Sigmoid colon (tissue), 7 donors: ENCODE data around the gene SIGLEC1. TPM values are rescaled to one million over a fixed set of nuclear protein-coding genes. Genes with fewer than 3 reads are reported as not detected.

Experiments
- DNase-seq: peaks from one replicate; pipeline ENCODE4 v3.0.0-alpha.2; 2019
- H3K27ac ChIP-seq, 4 donors: fragments of 200-600 bp; sonication (generic); one replicate each; pipeline ENCODE4 v1.5.1; 2016 to 2019; ENCODE audit warnings: mild to moderate bottlenecking in 1 of 4
- H3K27me3 ChIP-seq, 3 donors: fragments of 200-600 bp; sonication (generic); one replicate each; pipeline ENCODE4 v1.5.1; 2019; ENCODE audit warnings: mild to moderate bottlenecking in 1 of 3
- H3K36me3 ChIP-seq, 4 donors: fragments of 200-600 bp; sonication (generic); one replicate each; pipeline ENCODE4 v1.5.1; 2016 to 2019
- H3K4me1 ChIP-seq, 4 donors: fragments of 200-600 bp; sonication (generic); one replicate each; pipeline ENCODE4 v1.5.1; 2017 to 2019
- H3K4me3 ChIP-seq, 4 donors: fragments of 200-600 bp; sonication (generic); one replicate each; pipeline ENCODE4 v1.5.1; 2017 to 2019; ENCODE audit warnings: mild to moderate bottlenecking in 2 of 4, moderate library complexity in 1 of 4
- H3K9me3 ChIP-seq, 4 donors: fragments of 200-600 bp in 3 of 4; sonication (generic) in 3 of 4; one replicate each; pipeline versions ENCODE4 v1.5.1 to v1.6.1; 2013 to 2019
- EP300 ChIP-seq, 4 donors: sonication (generic); formaldehyde crosslinking; IDR thresholded peaks; one replicate each; pipeline ENCODE4 v1.6.1; 2017; ENCODE audit warnings: antibody characterized with exemption in 4 of 4
- POLR2A ChIP-seq, 2 donors: fragments of 450-650 bp; IDR thresholded peaks; one replicate each; pipeline ENCODE4 v1.6.1; 2016; ENCODE audit warnings: antibody characterized with exemption in 2 of 2, mild to moderate bottlenecking in 2 of 2, moderate library complexity in 2 of 2
- POLR2AphosphoS5 ChIP-seq, 4 donors: sonication (generic); formaldehyde crosslinking; IDR thresholded peaks; one replicate each; pipeline ENCODE4 v1.6.1; 2017; ENCODE audit warnings: antibody characterized with exemption in 4 of 4
- WGBS, 2 donors: extraction: QIAGEN DNeasy Blood & Tissue Kit; methylation state at CpG; one replicate each; pipeline ENCODE4 v1.1.7; 2013; 5-methylcytosine and 5-hydroxymethylcytosine counted together
- intact Hi-C: fragments of 100-400 bp; cut with DNase I; formaldehyde crosslinking; loops from one replicate; pipeline ENCODE4 v1.15.1; 2023
- polyA plus RNA-seq, 3 donors: library from polyadenylated mRNA; stranded (reverse); fragments of 200-250 nt; gene quantifications; one replicate each; pipeline ENCODE4 v1.2.3, GENCODE V29; 2013
- total RNA-seq, 4 donors: library from RNA; depleted of rRNA; stranded (reverse); fragments of >200 nt; gene quantifications; one replicate each; pipeline ENCODE4 v1.1.0, GENCODE V29; 2016
- TF ChIP-seq, protein P1 (sequence below), 4 experiments: fragments of 450-650 bp in 3 of 4; fragments of 200-600 bp in 1 of 4; IDR thresholded peaks; one replicate each; pipeline ENCODE4 v1.5.1; 2016 to 2019; ENCODE audit warnings: antibody characterized with exemption in 4 of 4, mild to moderate bottlenecking in 3 of 4, moderate library complexity in 2 of 4
- donor health status: healthy with polysubstance abuse.
- donor health status: Bipolar disorder and iron deficiency.
- donor health status: healthy.

SIGLEC1 gene
- total and polyA plus RNA-seq, 7 donors = 2.4 to 17.1 (median 9.9) TPM

DNA sequence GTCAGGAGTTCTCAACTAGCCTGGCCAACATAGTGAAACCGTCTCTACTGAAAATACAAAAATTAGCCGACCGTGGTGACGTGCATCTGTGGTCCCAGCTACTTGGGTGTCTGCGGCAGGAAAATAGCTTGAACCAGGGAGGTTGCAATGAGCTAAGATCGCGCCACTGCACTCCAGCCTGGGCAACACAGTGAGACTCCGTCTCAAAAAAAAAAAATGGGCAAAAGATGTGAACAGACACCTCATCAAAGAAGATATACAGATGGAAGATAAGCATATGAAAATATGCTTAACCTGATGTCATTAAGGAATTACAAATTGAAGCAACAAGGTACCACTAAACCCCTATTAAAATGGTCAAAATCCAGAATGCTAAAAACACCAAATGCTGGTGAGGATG is 10.9 kb upstream of the SIGLEC1 start:
- intact Hi-C loops = no loop called here
- DNase-seq = no peak
- no peak for TF ChIP-seq EP300 (IDR thresholded peaks at IDR 0.05)
- no peak overlapping the region for H3K27ac ChIP-seq
- no peaks in the 10 kb centered on the region for H3K36me3 ChIP-seq
- H3K9me3 ChIP-seq = no peaks in the 10 kb centered on the region
- no peaks in the 10 kb centered on the region for H3K27me3 ChIP-seq
- no peak overlapping the region for H3K4me3 ChIP-seq
- peaks cover 0 to 7% (median 3%) of the 10 kb centered on the region in 4 donors for H3K4me1 ChIP-seq
- 86 to 94% methylated on average over 8 of the region's 8 CpGs for WGBS, 2 donors

DNA sequence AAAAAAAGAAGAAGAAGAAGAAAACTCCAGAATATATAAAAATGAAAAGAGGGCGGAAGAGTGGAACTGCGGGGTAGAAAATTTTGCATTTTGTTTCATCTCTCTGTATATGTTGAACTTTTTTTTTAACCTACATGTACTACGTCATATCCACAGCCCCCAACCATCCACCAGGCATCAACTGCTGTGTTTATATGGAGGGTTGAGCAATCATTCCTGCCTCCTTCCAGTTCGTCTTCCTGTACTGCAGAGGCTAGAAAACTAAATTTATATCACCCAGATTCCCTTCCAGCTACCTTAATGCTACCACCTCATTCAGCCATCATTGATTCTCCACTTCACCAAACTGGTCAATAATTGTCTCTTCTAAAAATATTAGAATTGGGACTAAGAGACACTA is 9.5 kb upstream of the SIGLEC1 start:
- H3K36me3 ChIP-seq = no peaks in the 10 kb centered on the region
- H3K27me3 ChIP-seq = no peaks in the 10 kb centered on the region
- WGBS, 2 donors = 79 to 80% methylated on average over 4 of the region's 4 CpGs
- H3K9me3 ChIP-seq = no peaks in the 10 kb centered on the region
- intact Hi-C loops = no loop called here
- no peak overlapping the region for H3K4me3 ChIP-seq
- H3K27ac ChIP-seq = no peak overlapping the region
- no peak for DNase-seq
- TF ChIP-seq, protein P1, sequence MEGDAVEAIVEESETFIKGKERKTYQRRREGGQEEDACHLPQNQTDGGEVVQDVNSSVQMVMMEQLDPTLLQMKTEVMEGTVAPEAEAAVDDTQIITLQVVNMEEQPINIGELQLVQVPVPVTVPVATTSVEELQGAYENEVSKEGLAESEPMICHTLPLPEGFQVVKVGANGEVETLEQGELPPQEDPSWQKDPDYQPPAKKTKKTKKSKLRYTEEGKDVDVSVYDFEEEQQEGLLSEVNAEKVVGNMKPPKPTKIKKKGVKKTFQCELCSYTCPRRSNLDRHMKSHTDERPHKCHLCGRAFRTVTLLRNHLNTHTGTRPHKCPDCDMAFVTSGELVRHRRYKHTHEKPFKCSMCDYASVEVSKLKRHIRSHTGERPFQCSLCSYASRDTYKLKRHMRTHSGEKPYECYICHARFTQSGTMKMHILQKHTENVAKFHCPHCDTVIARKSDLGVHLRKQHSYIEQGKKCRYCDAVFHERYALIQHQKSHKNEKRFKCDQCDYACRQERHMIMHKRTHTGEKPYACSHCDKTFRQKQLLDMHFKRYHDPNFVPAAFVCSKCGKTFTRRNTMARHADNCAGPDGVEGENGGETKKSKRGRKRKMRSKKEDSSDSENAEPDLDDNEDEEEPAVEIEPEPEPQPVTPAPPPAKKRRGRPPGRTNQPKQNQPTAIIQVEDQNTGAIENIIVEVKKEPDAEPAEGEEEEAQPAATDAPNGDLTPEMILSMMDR (IDR thresholded peaks at IDR 0.05) = no peak
- no peak for TF ChIP-seq POLR2AphosphoS5 (IDR thresholded peaks at IDR 0.05)
- TF ChIP-seq POLR2A (IDR thresholded peaks at IDR 0.05) = no peak
- no peak for TF ChIP-seq EP300 (IDR thresholded peaks at IDR 0.05)
- H3K4me1 ChIP-seq = peaks cover 0 to 1% (median 0%) of the 10 kb centered on the region in 4 donors

DNA sequence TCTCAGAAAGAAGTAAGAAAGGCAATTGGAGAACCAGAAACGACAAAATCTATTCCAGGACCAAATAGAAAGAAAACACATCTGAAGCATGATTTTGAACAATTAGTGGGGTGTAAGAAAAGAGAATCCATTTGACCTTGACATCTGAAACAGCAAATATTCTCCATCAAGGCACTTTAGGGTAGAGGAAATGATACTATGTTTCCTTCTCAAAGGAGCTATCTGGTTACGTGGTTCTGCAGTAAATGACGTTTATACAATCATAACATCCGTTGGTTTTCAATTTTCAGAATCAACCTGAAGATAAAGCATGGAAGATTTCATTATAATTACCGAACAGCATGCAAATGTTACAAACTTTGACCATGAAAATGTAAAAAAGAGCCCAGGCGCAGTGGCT is 8.2 kb upstream of the SIGLEC1 start:
- no peak for TF ChIP-seq POLR2AphosphoS5 (IDR thresholded peaks at IDR 0.05)
- TF ChIP-seq, protein P1 (IDR thresholded peaks at IDR 0.05) = no peak
- TF ChIP-seq EP300 (IDR thresholded peaks at IDR 0.05) = no peak
- no peak for TF ChIP-seq POLR2A (IDR thresholded peaks at IDR 0.05)
- H3K4me1 ChIP-seq = no peaks in the 10 kb centered on the region
- WGBS, 2 donors = 43 to 57% methylated on average over 6 of the region's 6 CpGs

DNA sequence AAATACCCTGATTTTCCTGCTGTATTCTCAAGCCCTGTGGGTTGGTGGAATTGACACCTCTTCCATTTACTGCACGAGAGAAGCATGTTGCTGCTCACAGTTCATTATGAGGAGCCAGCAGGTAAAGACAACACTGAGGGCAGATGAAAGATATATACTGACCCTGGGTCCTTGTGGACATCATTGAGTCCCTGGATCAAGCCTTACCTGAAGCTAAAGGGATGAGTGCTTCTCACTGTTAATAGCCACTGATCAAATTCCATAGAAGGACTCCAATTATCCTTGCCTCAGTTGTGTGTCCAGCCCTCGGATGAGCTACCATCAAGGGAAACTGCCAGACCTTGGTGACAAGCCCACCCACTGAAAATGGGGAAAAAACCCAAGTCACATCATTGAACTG is 7.7 kb upstream of the SIGLEC1 start:
- H3K27me3 ChIP-seq = no peaks in the 10 kb centered on the region
- DNase-seq = no peak
- 80 to 81% methylated on average over 2 of the region's 2 CpGs for WGBS, 2 donors
- TF ChIP-seq EP300 (IDR thresholded peaks at IDR 0.05) = no peak
- TF ChIP-seq, protein P1 (IDR thresholded peaks at IDR 0.05) = no peak
- no peak for TF ChIP-seq POLR2AphosphoS5 (IDR thresholded peaks at IDR 0.05)
- no peak for TF ChIP-seq POLR2A (IDR thresholded peaks at IDR 0.05)
- H3K4me3 ChIP-seq = no peak overlapping the region
- H3K36me3 ChIP-seq = no peaks in the 10 kb centered on the region
- H3K27ac ChIP-seq = no peak overlapping the region
- H3K4me1 ChIP-seq = no peaks in the 10 kb centered on the region
- intact Hi-C loops = no loop called here
- no peaks in the 10 kb centered on the region for H3K9me3 ChIP-seq

More for the DNA sequence above, 8.2 kb upstream of the SIGLEC1 start:
- Histone ChIP-seq H3K9me3 (no peaks in the 10 kb centered on the region), H3K4me3 (no peak overlapping the region), H3K27me3 (no peaks in the 10 kb centered on the region), H3K27ac (no peak overlapping the region), H3K36me3 (no peaks in the 10 kb centered on the region)
- DNase-seq = no peak
- intact Hi-C loops = no loop called here

DNA sequence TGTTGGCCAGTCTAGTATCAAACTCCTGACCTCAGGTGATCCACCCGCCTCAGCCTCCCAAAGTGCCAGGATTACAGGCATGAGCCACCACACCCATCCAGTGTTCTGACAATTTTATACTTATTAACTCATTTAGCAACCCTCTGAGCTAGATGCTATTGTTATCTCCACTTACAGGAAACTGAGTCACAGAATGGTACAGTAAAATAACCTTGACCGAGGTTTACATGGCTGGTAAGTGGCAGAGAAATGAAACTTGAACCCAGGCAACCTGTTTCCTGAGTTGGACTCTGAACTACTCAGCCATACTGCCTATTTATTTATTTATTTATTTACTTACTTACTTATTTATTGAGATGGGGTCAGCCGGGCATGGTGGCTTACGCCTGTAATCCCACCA is 6.6 kb upstream of the SIGLEC1 start:
- Histone ChIP-seq H3K4me3 (no peak overlapping the region), H3K9me3 (no peaks in the 10 kb centered on the region), H3K27me3 (no peaks in the 10 kb centered on the region), H3K27ac (no peak overlapping the region), H3K4me1 (no peaks in the 10 kb centered on the region), H3K36me3 (no peaks in the 10 kb centered on the region)
- 68 to 88% methylated on average over 4 of the region's 4 CpGs for WGBS, 2 donors
- intact Hi-C loops = loop anchor here (5.0 to 10.0 kb wide), 2 partner anchors 63 to 154 kb away; partner anchors contain the start of gene SPEF1
- no peak for DNase-seq
- TF ChIP-seq POLR2AphosphoS5 (IDR thresholded peaks at IDR 0.05) (no peak), EP300 (IDR thresholded peaks at IDR 0.05) (no peak), POLR2A (IDR thresholded peaks at IDR 0.05) (no peak)
- TF ChIP-seq, protein P1 (IDR thresholded peaks at IDR 0.05) = no peak
